Measurements from ENCODE around the gene RIPK4. TPM values are rescaled to one million over a fixed set of nuclear protein-coding genes. Genes with fewer than 3 reads are reported as not detected.

The RIPK4 gene
- polyA plus RNA-seq, 1 donor from 2014 or later, result not detected

- no peaks in the 10 kb centered on the region for H3K79me2 ChIP-seq (replicated peaks; ENCODE audit: insufficient read depth, low read length)
- H3K9me2 ChIP-seq (ENCODE audit: insufficient read depth, low read length), result no peaks in the 10 kb centered on the region
- H2AFZ ChIP-seq (ENCODE audit: low read depth, low read length), result no peak overlapping the region
- H3K9me3 ChIP-seq (ENCODE audit: low read length), result no peaks in the 10 kb centered on the region
- H3K4me3 ChIP-seq (ENCODE audit: low read length), result no peak overlapping the region
- no peak overlapping the region for H3K9ac ChIP-seq (ENCODE audit: low read length)
- TF ChIP-seq POLR2AphosphoS5 (IDR thresholded peaks at IDR 0.05) (no peak), EP300 (conservative IDR thresholded peaks at IDR 0.05; ENCODE audit: poor library complexity, severe bottlenecking) (no peak), SMC3 (conservative IDR thresholded peaks at IDR 0.05; ENCODE audit: poor library complexity) (no peak), RAD21 (conservative IDR thresholded peaks at IDR 0.05) (no peak), TAF1 (IDR thresholded peaks at IDR 0.05; ENCODE audit: low read depth) (no peak), MXI1 (conservative IDR thresholded peaks at IDR 0.05; ENCODE audit: poor library complexity, severe bottlenecking) (no peak), EZH2 (IDR thresholded peaks at IDR 0.05; ENCODE audit: borderline replicate concordance, insufficient read depth, low read length, poor library complexity, severe bottlenecking) (no peak)
- TF ChIP-seq, protein P1, sequence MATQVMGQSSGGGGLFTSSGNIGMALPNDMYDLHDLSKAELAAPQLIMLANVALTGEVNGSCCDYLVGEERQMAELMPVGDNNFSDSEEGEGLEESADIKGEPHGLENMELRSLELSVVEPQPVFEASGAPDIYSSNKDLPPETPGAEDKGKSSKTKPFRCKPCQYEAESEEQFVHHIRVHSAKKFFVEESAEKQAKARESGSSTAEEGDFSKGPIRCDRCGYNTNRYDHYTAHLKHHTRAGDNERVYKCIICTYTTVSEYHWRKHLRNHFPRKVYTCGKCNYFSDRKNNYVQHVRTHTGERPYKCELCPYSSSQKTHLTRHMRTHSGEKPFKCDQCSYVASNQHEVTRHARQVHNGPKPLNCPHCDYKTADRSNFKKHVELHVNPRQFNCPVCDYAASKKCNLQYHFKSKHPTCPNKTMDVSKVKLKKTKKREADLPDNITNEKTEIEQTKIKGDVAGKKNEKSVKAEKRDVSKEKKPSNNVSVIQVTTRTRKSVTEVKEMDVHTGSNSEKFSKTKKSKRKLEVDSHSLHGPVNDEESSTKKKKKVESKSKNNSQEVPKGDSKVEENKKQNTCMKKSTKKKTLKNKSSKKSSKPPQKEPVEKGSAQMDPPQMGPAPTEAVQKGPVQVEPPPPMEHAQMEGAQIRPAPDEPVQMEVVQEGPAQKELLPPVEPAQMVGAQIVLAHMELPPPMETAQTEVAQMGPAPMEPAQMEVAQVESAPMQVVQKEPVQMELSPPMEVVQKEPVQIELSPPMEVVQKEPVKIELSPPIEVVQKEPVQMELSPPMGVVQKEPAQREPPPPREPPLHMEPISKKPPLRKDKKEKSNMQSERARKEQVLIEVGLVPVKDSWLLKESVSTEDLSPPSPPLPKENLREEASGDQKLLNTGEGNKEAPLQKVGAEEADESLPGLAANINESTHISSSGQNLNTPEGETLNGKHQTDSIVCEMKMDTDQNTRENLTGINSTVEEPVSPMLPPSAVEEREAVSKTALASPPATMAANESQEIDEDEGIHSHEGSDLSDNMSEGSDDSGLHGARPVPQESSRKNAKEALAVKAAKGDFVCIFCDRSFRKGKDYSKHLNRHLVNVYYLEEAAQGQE (IDR thresholded peaks at IDR 0.05; ENCODE audit: borderline replicate concordance), result no peak
- TF ChIP-seq, protein P2, sequence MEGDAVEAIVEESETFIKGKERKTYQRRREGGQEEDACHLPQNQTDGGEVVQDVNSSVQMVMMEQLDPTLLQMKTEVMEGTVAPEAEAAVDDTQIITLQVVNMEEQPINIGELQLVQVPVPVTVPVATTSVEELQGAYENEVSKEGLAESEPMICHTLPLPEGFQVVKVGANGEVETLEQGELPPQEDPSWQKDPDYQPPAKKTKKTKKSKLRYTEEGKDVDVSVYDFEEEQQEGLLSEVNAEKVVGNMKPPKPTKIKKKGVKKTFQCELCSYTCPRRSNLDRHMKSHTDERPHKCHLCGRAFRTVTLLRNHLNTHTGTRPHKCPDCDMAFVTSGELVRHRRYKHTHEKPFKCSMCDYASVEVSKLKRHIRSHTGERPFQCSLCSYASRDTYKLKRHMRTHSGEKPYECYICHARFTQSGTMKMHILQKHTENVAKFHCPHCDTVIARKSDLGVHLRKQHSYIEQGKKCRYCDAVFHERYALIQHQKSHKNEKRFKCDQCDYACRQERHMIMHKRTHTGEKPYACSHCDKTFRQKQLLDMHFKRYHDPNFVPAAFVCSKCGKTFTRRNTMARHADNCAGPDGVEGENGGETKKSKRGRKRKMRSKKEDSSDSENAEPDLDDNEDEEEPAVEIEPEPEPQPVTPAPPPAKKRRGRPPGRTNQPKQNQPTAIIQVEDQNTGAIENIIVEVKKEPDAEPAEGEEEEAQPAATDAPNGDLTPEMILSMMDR (IDR thresholded peaks at IDR 0.05; ENCODE audit: poor library complexity, severe bottlenecking), result no peak
- no peaks in the 10 kb centered on the region for H3F3A ChIP-seq (ENCODE audit: insufficient read depth, low read length, poor library complexity, severe bottlenecking)
- H3K4me2 ChIP-seq (ENCODE audit: low read length), result no peak overlapping the region
- no peaks in the 10 kb centered on the region for H3K36me3 ChIP-seq (ENCODE audit: insufficient read depth, low read length)
- H4K20me1 ChIP-seq (ENCODE audit: insufficient read depth), result no peaks in the 10 kb centered on the region
- no peak overlapping the region for H3K27ac ChIP-seq (ENCODE audit: low read length)
- H3K27me3 ChIP-seq (ENCODE audit: insufficient read depth, low read depth, low read length), result peaks cover 16% of the 10 kb centered on the region
These were observed 10.7 kb downstream of the RIPK4 start for GRCh38 chr21:41755934-41756773.

GRCh38 chr21:41755258-41755933, 11.5 kb downstream of the RIPK4 start:
- H3K9ac ChIP-seq (ENCODE audit: low read length), result no peak overlapping the region
- H3K9me2 ChIP-seq (ENCODE audit: insufficient read depth, low read length), result no peaks in the 10 kb centered on the region
- H4K20me1 ChIP-seq (ENCODE audit: insufficient read depth), result no peaks in the 10 kb centered on the region
- no peak for TF ChIP-seq EZH2 (IDR thresholded peaks at IDR 0.05; ENCODE audit: borderline replicate concordance, insufficient read depth, low read length, poor library complexity, severe bottlenecking)
- TF ChIP-seq EP300 (conservative IDR thresholded peaks at IDR 0.05; ENCODE audit: poor library complexity, severe bottlenecking), result no peak
- no peak for TF ChIP-seq MXI1 (conservative IDR thresholded peaks at IDR 0.05; ENCODE audit: poor library complexity, severe bottlenecking)
- no peak for TF ChIP-seq SMC3 (conservative IDR thresholded peaks at IDR 0.05; ENCODE audit: poor library complexity)
- TF ChIP-seq, protein P1 (IDR thresholded peaks at IDR 0.05; ENCODE audit: borderline replicate concordance), result no peak
- TF ChIP-seq TAF1 (IDR thresholded peaks at IDR 0.05; ENCODE audit: low read depth), result no peak
- no peak for TF ChIP-seq POLR2AphosphoS5 (IDR thresholded peaks at IDR 0.05)
- TF ChIP-seq, protein P2 (IDR thresholded peaks at IDR 0.05; ENCODE audit: poor library complexity, severe bottlenecking), result no peak
- no peak for TF ChIP-seq RAD21 (conservative IDR thresholded peaks at IDR 0.05)
- no peak overlapping the region for H2AFZ ChIP-seq (ENCODE audit: low read depth, low read length)
- no peaks in the 10 kb centered on the region for H3K9me3 ChIP-seq (ENCODE audit: low read length)
- H3F3A ChIP-seq (ENCODE audit: insufficient read depth, low read length, poor library complexity, severe bottlenecking), result no peaks in the 10 kb centered on the region
- no peak overlapping the region for H3K27ac ChIP-seq (ENCODE audit: low read length)
- H3K27me3 ChIP-seq (ENCODE audit: insufficient read depth, low read depth, low read length), result peaks cover 8% of the 10 kb centered on the region
- no peak overlapping the region for H3K4me2 ChIP-seq (ENCODE audit: low read length)
- no peaks in the 10 kb centered on the region for H3K36me3 ChIP-seq (ENCODE audit: insufficient read depth, low read length)
- H3K4me3 ChIP-seq (ENCODE audit: low read length), result no peak overlapping the region
- H3K79me2 ChIP-seq (replicated peaks; ENCODE audit: insufficient read depth, low read length), result no peaks in the 10 kb centered on the region
